ENCODE data around the gene ATP2C1.

Gene ATP2C1

GRCh38 chr3:130894130-130894985 lies 474 bp downstream of the ATP2C1 start:
- no peak for DNase-seq (ENCODE audit: low read depth, low spot score)
- peak overlapping the region; percentile 88 for H3K27ac ChIP-seq

GRCh38 chr3:130894986-130895280 lies 1.0 kb downstream of the ATP2C1 start:
- no peak for DNase-seq (ENCODE audit: low read depth, low spot score)
- peak overlapping the region; percentile 88 for H3K27ac ChIP-seq

GRCh38 chr3:130895690-130896488 lies 2.0 kb downstream of the ATP2C1 start:
- H3K27ac ChIP-seq = no peak overlapping the region
- no peak for DNase-seq (ENCODE audit: low read depth, low spot score)

GRCh38 chr3:130897316-130897715 lies 3.4 kb downstream of the ATP2C1 start:
- DNase-seq (ENCODE audit: low read depth, low spot score) = no peak
- no peak overlapping the region for H3K27ac ChIP-seq

GRCh38 chr3:130900959-130901358 lies 7.1 kb downstream of the ATP2C1 start:
- no peak for DNase-seq (ENCODE audit: low read depth, low spot score)
- H3K27ac ChIP-seq = no peak overlapping the region

- H3K27ac ChIP-seq = no peak overlapping the region
- no peak for DNase-seq (ENCODE audit: low read depth, low spot score)
Observed at GRCh38 chr3:130901463-130902204, 7.8 kb downstream of the ATP2C1 start.

GRCh38 chr3:130903412-130903908 lies 9.6 kb downstream of the ATP2C1 start:
- no peak overlapping the region for H3K27ac ChIP-seq
- no peak for DNase-seq (ENCODE audit: low read depth, low spot score)

- H3K27ac ChIP-seq = peak overlapping the region; percentile 76
- no peak for DNase-seq (ENCODE audit: low read depth, low spot score)
Observed at GRCh38 chr3:130904491-130904890, 10.6 kb downstream of the ATP2C1 start.

- H3K27ac ChIP-seq = peak overlapping the region; percentile 76
- DNase-seq (ENCODE audit: low read depth, low spot score) = peak; percentile 20
Observed at GRCh38 chr3:130905551-130905950, 11.7 kb downstream of the ATP2C1 start.

GRCh38 chr3:130906374-130906995 lies 12.6 kb downstream of the ATP2C1 start:
- peak overlapping the region; percentile 76 for H3K27ac ChIP-seq
- DNase-seq (ENCODE audit: low read depth, low spot score) = no peak

- no peak overlapping the region for H3K27ac ChIP-seq
- no peak for DNase-seq (ENCODE audit: low read depth, low spot score)
Observed at GRCh38 chr3:130907500-130907899, 13.6 kb downstream of the ATP2C1 start.

GRCh38 chr3:130907966-130908365 lies 14.1 kb downstream of the ATP2C1 start:
- no peak overlapping the region for H3K27ac ChIP-seq
- no peak for DNase-seq (ENCODE audit: low read depth, low spot score)

- DNase-seq (ENCODE audit: low read depth, low spot score) = no peak
- H3K27ac ChIP-seq = no peak overlapping the region
Observed at GRCh38 chr3:130915567-130916292, 21.8 kb downstream of the ATP2C1 start.

- no peak overlapping the region for H3K27ac ChIP-seq
- DNase-seq (ENCODE audit: low read depth, low spot score) = no peak
Observed at GRCh38 chr3:130916507-130917167, 22.8 kb downstream of the ATP2C1 start.

GRCh38 chr3:130918328-130918727 lies 24.4 kb downstream of the ATP2C1 start:
- DNase-seq (ENCODE audit: low read depth, low spot score) = no peak
- no peak overlapping the region for H3K27ac ChIP-seq

GRCh38 chr3:130925628-130926027 lies 31.7 kb downstream of the ATP2C1 start:
- no peak for DNase-seq (ENCODE audit: low read depth, low spot score)
- H3K27ac ChIP-seq = no peak overlapping the region

GRCh38 chr3:130926504-130926903 lies 32.6 kb downstream of the ATP2C1 start:
- H3K27ac ChIP-seq = no peak overlapping the region
- DNase-seq (ENCODE audit: low read depth, low spot score) = no peak

- no peak overlapping the region for H3K27ac ChIP-seq
- no peak for DNase-seq (ENCODE audit: low read depth, low spot score)
Observed at GRCh38 chr3:130929804-130930203, 35.9 kb downstream of the ATP2C1 start.

GRCh38 chr3:130932979-130933378 lies 39.1 kb downstream of the ATP2C1 start:
- DNase-seq (ENCODE audit: low read depth, low spot score) = no peak
- H3K27ac ChIP-seq = no peak overlapping the region

Measured in epithelial cell of prostate (primary cell).